Type B pancreatic cell (in vitro differentiated cells): ENCODE results near the gene KCNE3. TPM values are rescaled to one million over a fixed set of nuclear protein-coding genes. Genes with fewer than 3 reads are reported as not detected.
"Not testable (repeated sequence)": the region's sequence is repeated elsewhere in the genome, so short reads cannot be mapped to it uniquely, and the experiment has no call there.

Source experiments
- DNase-seq: peaks from one replicate; pipeline ENCODE4 v3.0.0; 2021; ENCODE audit warnings: mixed read lengths; ENCODE audit not compliant: unreplicated experiment; ENCODE audit errors: extremely low spot score
- H3K27ac Mint-ChIP-seq: 2 replicates; pipeline ENCODE4 v1.8.0; 2021; ENCODE audit warnings: mild to moderate bottlenecking, mixed read lengths
- H3K27me3 Mint-ChIP-seq: 2 replicates; pipeline ENCODE4 v1.8.0; 2021; ENCODE audit warnings: mixed read lengths
- H3K36me3 Mint-ChIP-seq: 2 replicates; pipeline ENCODE4 v1.8.0; 2021; ENCODE audit warnings: mixed read lengths
- H3K4me1 Mint-ChIP-seq: one replicate; pipeline ENCODE4 v1.8.0; 2021; ENCODE audit warnings: mixed read lengths; ENCODE audit not compliant: unreplicated experiment
- H3K4me3 Mint-ChIP-seq: 2 replicates; pipeline ENCODE4 v1.8.0; 2021; ENCODE audit warnings: mild to moderate bottlenecking, mixed read lengths
- H3K9me3 Mint-ChIP-seq: 2 replicates; pipeline ENCODE4 v1.8.0; 2021; ENCODE audit warnings: mixed read lengths
- total RNA-seq: library from RNA; stranded (reverse); gene quantifications from 2 replicates; pipeline ENCODE4 v1.2.1, GENCODE V29; 2021; ENCODE audit warnings: low replicate concordance
- TF ChIP-seq, protein P1 (sequence below): fragments of 200-600 bp; sonication (generic); conservative IDR thresholded peaks from 2 replicates; pipeline ENCODE4 v1.5.0; 2021; ENCODE audit warnings: antibody characterized with exemption, mild to moderate bottlenecking

The KCNE3 gene
- total RNA-seq, 1 donor from 2014 or later: 12.5 TPM

DNA sequence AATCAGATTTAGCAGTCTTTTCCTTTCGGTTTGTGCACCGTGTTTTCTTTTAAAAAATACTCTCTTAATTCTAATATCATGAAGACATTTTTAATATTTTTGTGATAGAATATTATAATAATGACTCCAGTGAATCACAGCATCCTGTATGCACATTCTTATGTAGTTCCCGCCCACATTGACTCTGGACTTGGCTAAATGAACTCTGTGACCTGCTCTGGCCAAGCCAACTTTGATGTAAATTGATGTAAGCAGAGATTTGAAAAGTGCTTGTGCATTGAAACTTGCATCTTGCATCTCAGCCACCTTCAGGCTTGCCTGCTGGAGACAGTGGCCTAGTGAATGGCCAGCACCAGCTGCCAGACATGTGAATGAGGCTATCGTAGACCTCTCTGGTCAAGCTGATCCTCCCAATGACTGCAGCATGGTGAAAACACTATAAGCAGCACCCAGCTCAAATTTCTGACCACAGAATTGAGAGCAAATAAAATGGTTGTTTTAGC lies 39.9 kb downstream of the KCNE3 start:
- no peak overlapping the region for H3K27ac Mint-ChIP-seq
- H3K27me3 Mint-ChIP-seq: no peaks in the 10 kb centered on the region
- TF ChIP-seq, protein P1, sequence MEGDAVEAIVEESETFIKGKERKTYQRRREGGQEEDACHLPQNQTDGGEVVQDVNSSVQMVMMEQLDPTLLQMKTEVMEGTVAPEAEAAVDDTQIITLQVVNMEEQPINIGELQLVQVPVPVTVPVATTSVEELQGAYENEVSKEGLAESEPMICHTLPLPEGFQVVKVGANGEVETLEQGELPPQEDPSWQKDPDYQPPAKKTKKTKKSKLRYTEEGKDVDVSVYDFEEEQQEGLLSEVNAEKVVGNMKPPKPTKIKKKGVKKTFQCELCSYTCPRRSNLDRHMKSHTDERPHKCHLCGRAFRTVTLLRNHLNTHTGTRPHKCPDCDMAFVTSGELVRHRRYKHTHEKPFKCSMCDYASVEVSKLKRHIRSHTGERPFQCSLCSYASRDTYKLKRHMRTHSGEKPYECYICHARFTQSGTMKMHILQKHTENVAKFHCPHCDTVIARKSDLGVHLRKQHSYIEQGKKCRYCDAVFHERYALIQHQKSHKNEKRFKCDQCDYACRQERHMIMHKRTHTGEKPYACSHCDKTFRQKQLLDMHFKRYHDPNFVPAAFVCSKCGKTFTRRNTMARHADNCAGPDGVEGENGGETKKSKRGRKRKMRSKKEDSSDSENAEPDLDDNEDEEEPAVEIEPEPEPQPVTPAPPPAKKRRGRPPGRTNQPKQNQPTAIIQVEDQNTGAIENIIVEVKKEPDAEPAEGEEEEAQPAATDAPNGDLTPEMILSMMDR: no peak
- no peaks in the 10 kb centered on the region for H3K4me1 Mint-ChIP-seq
- H3K36me3 Mint-ChIP-seq: peaks cover 4% of the 10 kb centered on the region
- H3K9me3 Mint-ChIP-seq: no peaks in the 10 kb centered on the region
- no peak overlapping the region for H3K4me3 Mint-ChIP-seq
- no peak for DNase-seq

DNA sequence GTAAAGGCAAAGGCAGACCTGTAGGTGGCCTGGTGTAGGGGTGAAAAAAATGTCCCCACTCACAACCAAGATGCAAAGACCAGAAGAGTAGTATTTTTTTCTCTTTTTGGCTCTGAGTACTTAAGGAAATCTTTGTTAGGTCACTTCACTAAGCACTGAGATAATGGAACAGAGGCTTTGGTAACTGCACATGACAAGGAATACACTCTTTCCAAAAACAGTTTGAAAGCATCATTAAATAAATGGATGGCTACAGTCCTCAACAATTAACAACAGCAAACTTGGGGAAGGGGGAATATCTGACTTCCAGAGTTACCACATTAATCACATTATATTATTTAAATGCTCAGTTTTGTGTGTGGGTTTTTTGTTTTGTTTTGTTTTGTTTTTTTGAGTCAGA lies 42.2 kb downstream of the KCNE3 start:
- no peaks in the 10 kb centered on the region for H3K27me3 Mint-ChIP-seq
- peaks cover 4% of the 10 kb centered on the region for H3K36me3 Mint-ChIP-seq
- H3K9me3 Mint-ChIP-seq: no peaks in the 10 kb centered on the region
- H3K4me3 Mint-ChIP-seq: no peak overlapping the region
- TF ChIP-seq, protein P1: no peak
- DNase-seq: no peak
- no peaks in the 10 kb centered on the region for H3K4me1 Mint-ChIP-seq
- H3K27ac Mint-ChIP-seq: no peak overlapping the region

DNA sequence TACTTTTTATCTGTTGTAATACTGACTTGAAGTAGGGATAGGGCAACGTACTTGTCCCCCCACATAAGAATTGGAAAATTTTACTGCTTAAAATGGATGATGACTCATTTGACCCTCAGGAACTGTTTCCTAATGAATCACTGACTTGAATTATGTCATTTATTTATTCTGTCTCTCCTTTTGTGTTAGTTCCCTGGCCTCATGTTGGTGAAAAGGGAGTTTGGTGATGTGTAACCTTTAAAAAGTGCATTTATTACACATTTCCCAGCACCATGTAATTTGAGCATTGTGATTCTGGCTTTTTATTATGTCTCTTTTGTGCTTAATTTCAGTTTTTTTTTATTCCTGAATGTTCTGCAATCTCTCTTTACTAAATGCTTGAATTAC lies 48.8 kb downstream of the KCNE3 start:
- TF ChIP-seq, protein P1: no peak
- Mint-ChIP-seq H3K36me3 (peaks cover 4% of the 10 kb centered on the region), H3K4me1 (peaks cover 12% of the 10 kb centered on the region), H3K4me3 (no peak overlapping the region), H3K9me3 (no peaks in the 10 kb centered on the region), H3K27me3 (no peaks in the 10 kb centered on the region), H3K27ac (no peak overlapping the region)
- DNase-seq: no peak

DNA sequence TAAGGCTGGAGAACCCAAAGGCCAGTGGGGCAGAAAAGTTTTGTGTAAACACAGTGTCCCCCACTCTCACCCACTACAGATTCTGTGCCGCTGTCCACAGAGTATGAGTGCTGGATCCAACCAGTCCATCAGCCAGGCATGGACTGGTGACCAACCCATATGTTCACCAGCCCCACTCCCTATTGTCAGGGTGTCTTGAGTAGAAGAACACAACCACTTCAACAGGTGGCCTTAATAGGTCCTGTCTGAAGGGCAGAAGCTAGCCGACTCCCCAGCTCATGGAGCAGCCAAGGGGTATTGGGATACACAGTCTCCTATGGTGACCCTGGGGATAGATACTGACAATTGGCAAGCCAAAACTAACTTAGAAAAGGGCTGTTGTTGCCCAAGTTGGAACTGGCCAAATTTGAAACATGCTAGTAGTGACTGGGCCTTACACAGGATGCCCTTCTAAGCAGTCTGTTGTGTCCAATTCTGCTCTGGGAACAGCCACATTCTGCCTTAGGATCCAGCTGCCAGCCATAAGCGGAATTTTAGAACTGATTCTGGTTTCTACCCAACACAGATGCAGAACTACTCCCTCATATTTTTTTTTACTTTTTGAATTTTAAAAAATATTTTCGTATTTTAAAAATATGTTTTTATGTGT lies 49.4 kb downstream of the KCNE3 start:
- H3K36me3 Mint-ChIP-seq: peaks cover 1% of the 10 kb centered on the region
- TF ChIP-seq, protein P1: no peak
- H3K27me3 Mint-ChIP-seq: no peaks in the 10 kb centered on the region
- peaks cover 12% of the 10 kb centered on the region for H3K4me1 Mint-ChIP-seq
- no peak overlapping the region for H3K4me3 Mint-ChIP-seq
- H3K9me3 Mint-ChIP-seq: no peaks in the 10 kb centered on the region
- H3K27ac Mint-ChIP-seq: peak overlapping the region; percentile 55
- DNase-seq: no peak

DNA sequence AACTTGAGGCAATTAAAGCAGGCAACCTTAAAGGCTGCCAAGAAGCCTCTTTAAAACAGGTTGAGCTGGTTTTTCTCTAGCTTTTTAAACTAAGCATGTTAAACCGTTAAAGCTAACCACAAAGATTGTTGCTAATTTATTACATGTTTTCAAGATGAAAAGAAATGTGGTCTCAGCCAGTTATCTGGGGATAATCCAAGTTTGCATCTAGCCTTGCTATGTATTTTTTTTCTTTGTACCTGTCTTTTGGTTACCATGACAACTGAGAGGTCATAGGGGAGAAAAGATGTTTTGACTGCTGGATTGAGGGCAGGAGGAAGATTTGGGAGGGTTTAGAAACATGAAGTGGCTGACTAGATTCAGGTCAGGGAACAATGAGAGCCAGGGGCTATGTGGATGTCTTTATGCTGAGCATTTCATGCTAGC lies 50.0 kb downstream of the KCNE3 start:
- H3K4me3 Mint-ChIP-seq: peak overlapping the region; percentile 15
- H3K27ac Mint-ChIP-seq: peak overlapping the region; percentile 55
- peaks cover 12% of the 10 kb centered on the region for H3K4me1 Mint-ChIP-seq
- H3K36me3 Mint-ChIP-seq: no peaks in the 10 kb centered on the region
- no peak for DNase-seq
- H3K27me3 Mint-ChIP-seq: no peaks in the 10 kb centered on the region
- H3K9me3 Mint-ChIP-seq: no peaks in the 10 kb centered on the region
- TF ChIP-seq, protein P1: no peak

DNA sequence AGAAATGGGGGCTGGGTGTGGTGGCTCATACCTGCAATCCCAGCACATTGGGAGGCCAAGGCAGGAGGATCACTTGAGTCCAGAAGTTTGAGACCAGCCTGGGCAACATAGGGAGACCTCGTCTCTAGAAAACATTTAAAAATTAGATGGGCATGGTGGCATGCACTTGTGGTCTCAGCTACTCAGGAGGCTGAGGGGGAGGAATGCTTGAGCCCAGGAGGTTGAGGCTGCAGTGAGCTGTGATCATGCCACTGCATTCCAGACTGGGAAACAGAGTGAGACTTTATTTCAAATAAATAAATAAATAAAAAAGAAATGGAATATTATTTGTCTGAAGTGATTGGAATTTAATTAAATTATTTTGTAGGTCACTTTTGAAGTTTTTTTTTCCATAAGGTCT lies 50.4 kb downstream of the KCNE3 start:
- H3K9me3 Mint-ChIP-seq, H3K4me3 Mint-ChIP-seq, H3K36me3 Mint-ChIP-seq, H3K27ac Mint-ChIP-seq, H3K27me3 Mint-ChIP-seq, DNase-seq: not testable (repeated sequence)
- peaks cover 12% of the 10 kb centered on the region for H3K4me1 Mint-ChIP-seq
